ENCODE results near the gene C19orf38.

GRCh38 chr19:10911579-10912363, 63.6 kb downstream of the C19orf38 start:
- TF ChIP-seq CTCF (IDR thresholded peaks at IDR 0.05) (no peak), POLR2A (IDR thresholded peaks at IDR 0.05) (no peak)
